Panc1 (cell line): ENCODE measurements around the gene PEX5. TPM values are rescaled to one million over a fixed set of nuclear protein-coding genes. Genes with fewer than 3 reads are reported as not detected.

Experiments used
- ATAC-seq: fragments of 200-7000 bp; cut with Tn5 transposase; 2 replicates; pipeline ENCODE4 v1.9.1; 2020; ENCODE audit warnings: mild to moderate bottlenecking, moderate library complexity
- BruUV-seq: library from RNA; stranded (reverse); fragments of 400-500 nt; replicated peaks from 2 replicates; lab custom pipeline; 2021; lab: Mats Ljungman, UMichigan
- CTCF ChIA-PET: fragments of 300-600 bp; sonication (Branson Sonifier 250); formaldehyde crosslinking; loops from one replicate; lab custom pipeline; 2022; ENCODE audit warnings: antibody characterized with exemption; lab: Charles Lee
- POLR2A ChIA-PET: fragments of 300-600 bp; sonication (Branson Sonifier 250); formaldehyde crosslinking; loops from one replicate; lab custom pipeline; 2022; ENCODE audit warnings: antibody characterized with exemption; lab: Charles Lee
- DNase-seq: peaks from one replicate; pipeline ENCODE4 v3.0.0-alpha.2; 2010; ENCODE audit warnings: low read depth, low spot score
- H3K27ac ChIP-seq: 2 replicates; pipeline ENCODE4 v1.5.1; 2011; ENCODE audit warnings: mild to moderate bottlenecking, low read length, inconsistent platforms
- H3K27me3 ChIP-seq: fragments of 200-500 bp; sonication (Bioruptor generic); 2 replicates; pipeline ENCODE4 v1.6.0; 2014; ENCODE audit warnings: low read length, inconsistent platforms; ENCODE audit not compliant: control insufficient read depth, insufficient read depth
- H3K36me3 ChIP-seq: fragments of 200-500 bp; sonication (Bioruptor generic); 2 replicates; pipeline ENCODE4 v1.5.1; 2014; ENCODE audit warnings: inconsistent platforms, mild to moderate bottlenecking, low read length, moderate library complexity; ENCODE audit not compliant: control insufficient read depth, insufficient read depth
- H3K4me1 ChIP-seq: 2 replicates; pipeline ENCODE4 v1.5.1; 2011; ENCODE audit warnings: inconsistent platforms, mild to moderate bottlenecking, low read length, moderate library complexity; ENCODE audit not compliant: control insufficient read depth, insufficient read depth
- H3K4me3 ChIP-seq, 2 experiments: 2 replicates each; pipeline ENCODE4 v1.5.1; 2011 to 2012; ENCODE audit warnings: low read depth in 2 of 2, low read length in 2 of 2, mild to moderate bottlenecking in 2 of 2, inconsistent platforms in 1 of 2, moderate library complexity in 1 of 2
- H3K9me3 ChIP-seq: fragments of 200-500 bp; sonication (Bioruptor generic); 2 replicates; pipeline ENCODE4 v1.5.1; 2014; ENCODE audit warnings: low read depth, mild to moderate bottlenecking, inconsistent platforms, low read length, moderate library complexity; ENCODE audit not compliant: control insufficient read depth, insufficient read depth
- CTCF ChIP-seq: fragments of 450-650 bp; IDR thresholded peaks from 2 replicates; pipeline ENCODE4 v1.5.1; 2017; ENCODE audit warnings: mild to moderate bottlenecking
- POLR2AphosphoS5 ChIP-seq: IDR thresholded peaks from 2 replicates; pipeline ENCODE4 v1.6.1; 2012; ENCODE audit warnings: mild to moderate bottlenecking, low read depth, low read length, moderate library complexity
- REST ChIP-seq, 2 experiments: IDR thresholded peaks; 2 replicates each; pipeline ENCODE4 v1.6.1; 2011 to 2012; ENCODE audit warnings: low read depth in 2 of 2, control low read depth in 1 of 2, low read length in 1 of 2, mild to moderate bottlenecking in 1 of 2, moderate library complexity in 1 of 2; ENCODE audit not compliant: insufficient read depth in 1 of 2
- SIN3A ChIP-seq: IDR thresholded peaks from 2 replicates; pipeline ENCODE4 v1.6.1; 2012; ENCODE audit warnings: low read depth, mild to moderate bottlenecking, low read length, moderate library complexity, borderline replicate concordance; ENCODE audit not compliant: insufficient read depth
- TCF7L2 ChIP-seq: IDR thresholded peaks from 2 replicates; pipeline ENCODE4 v1.6.1; 2011; ENCODE audit warnings: mild to moderate bottlenecking, low read depth, low read length, inconsistent platforms
- in situ Hi-C: cut with HindIII; loops from 2 replicates; pipeline ENCODE4 v1.10.0; 2016; ENCODE audit warnings: low sequenced_read_pairs, low pct_unique_long_range_greater_than_20kb
- intact Hi-C: fragments of 100-400 bp; cut with micrococcal nuclease; formaldehyde crosslinking; loops from one replicate; pipeline ENCODE4 v1.10.0; 2022; ENCODE audit not compliant: unreplicated experiment
- total RNA-seq: library from RNA; stranded (reverse); gene quantifications from one replicate; pipeline ENCODE4 v1.2.1, GENCODE V29; 2021; ENCODE audit not compliant: unreplicated experiment

Gene PEX5
- total RNA-seq, 1 experiment from 2014 or later: 26.9 TPM

- no peak overlapping the region for H3K27ac ChIP-seq
- in situ Hi-C loops: no loop called here
- POLR2A ChIA-PET: no interaction called here
Measured at GRCh38 chr12:7154901-7155470, 34.5 kb upstream of the PEX5 start.

GRCh38 chr12:7155471-7156034, 33.9 kb upstream of the PEX5 start:
- ChIA-PET CTCF (no interaction called here), POLR2A (no interaction called here)
- Histone ChIP-seq H3K4me3 (no peak overlapping the region), H3K4me1 (no peaks in the 10 kb centered on the region), H3K9me3 (no peaks in the 10 kb centered on the region), H3K27me3 (no peaks in the 10 kb centered on the region), H3K36me3 (no peaks in the 10 kb centered on the region), H3K27ac (no peak overlapping the region)
- no TSS peak for BruUV-seq
- in situ Hi-C loops (no loop called here), intact Hi-C loops (no loop called here)
- DNase-seq: no peak
- no peak for ATAC-seq
- TF ChIP-seq TCF7L2: no peak
- TF ChIP-seq CTCF: no peak
- TF ChIP-seq REST (IDR thresholded peaks at IDR 0.05; ENCODE audit: insufficient read depth in 1 of 2, low read depth in 2 of 2, low read length in 1 of 2): no peak
- no peak for TF ChIP-seq SIN3A
- no peak for TF ChIP-seq POLR2AphosphoS5

More at GRCh38 chr12:7154901-7155470, 34.5 kb upstream of the PEX5 start:
- TF ChIP-seq CTCF (no peak), TCF7L2 (no peak), REST (IDR thresholded peaks at IDR 0.05; ENCODE audit: insufficient read depth in 1 of 2, low read depth in 2 of 2, low read length in 1 of 2) (no peak), POLR2AphosphoS5 (no peak), SIN3A (no peak)
- BruUV-seq: no TSS peak
- no peak for DNase-seq
- intact Hi-C loops: no loop called here
- H3K9me3 ChIP-seq: no peaks in the 10 kb centered on the region
- CTCF ChIA-PET: no interaction called here
- no peak for ATAC-seq
- H3K27me3 ChIP-seq: no peaks in the 10 kb centered on the region
- no peaks in the 10 kb centered on the region for H3K4me1 ChIP-seq
- no peaks in the 10 kb centered on the region for H3K36me3 ChIP-seq
- no peak overlapping the region for H3K4me3 ChIP-seq
